HG03196 (cell line): ENCODE data around the gene PHF3.

Experiments
- ATAC-seq: cut with Tn5 transposase; IDR thresholded peaks from one replicate; pipeline ENCODE4 v1.9.1; 2021; ENCODE audit not compliant: unreplicated experiment

The PHF3 gene, protein sequence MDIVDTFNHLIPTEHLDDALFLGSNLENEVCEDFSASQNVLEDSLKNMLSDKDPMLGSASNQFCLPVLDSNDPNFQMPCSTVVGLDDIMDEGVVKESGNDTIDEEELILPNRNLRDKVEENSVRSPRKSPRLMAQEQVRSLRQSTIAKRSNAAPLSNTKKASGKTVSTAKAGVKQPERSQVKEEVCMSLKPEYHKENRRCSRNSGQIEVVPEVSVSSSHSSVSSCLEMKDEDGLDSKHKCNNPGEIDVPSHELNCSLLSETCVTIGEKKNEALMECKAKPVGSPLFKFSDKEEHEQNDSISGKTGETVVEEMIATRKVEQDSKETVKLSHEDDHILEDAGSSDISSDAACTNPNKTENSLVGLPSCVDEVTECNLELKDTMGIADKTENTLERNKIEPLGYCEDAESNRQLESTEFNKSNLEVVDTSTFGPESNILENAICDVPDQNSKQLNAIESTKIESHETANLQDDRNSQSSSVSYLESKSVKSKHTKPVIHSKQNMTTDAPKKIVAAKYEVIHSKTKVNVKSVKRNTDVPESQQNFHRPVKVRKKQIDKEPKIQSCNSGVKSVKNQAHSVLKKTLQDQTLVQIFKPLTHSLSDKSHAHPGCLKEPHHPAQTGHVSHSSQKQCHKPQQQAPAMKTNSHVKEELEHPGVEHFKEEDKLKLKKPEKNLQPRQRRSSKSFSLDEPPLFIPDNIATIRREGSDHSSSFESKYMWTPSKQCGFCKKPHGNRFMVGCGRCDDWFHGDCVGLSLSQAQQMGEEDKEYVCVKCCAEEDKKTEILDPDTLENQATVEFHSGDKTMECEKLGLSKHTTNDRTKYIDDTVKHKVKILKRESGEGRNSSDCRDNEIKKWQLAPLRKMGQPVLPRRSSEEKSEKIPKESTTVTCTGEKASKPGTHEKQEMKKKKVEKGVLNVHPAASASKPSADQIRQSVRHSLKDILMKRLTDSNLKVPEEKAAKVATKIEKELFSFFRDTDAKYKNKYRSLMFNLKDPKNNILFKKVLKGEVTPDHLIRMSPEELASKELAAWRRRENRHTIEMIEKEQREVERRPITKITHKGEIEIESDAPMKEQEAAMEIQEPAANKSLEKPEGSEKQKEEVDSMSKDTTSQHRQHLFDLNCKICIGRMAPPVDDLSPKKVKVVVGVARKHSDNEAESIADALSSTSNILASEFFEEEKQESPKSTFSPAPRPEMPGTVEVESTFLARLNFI (N-terminal part only)

DNA sequence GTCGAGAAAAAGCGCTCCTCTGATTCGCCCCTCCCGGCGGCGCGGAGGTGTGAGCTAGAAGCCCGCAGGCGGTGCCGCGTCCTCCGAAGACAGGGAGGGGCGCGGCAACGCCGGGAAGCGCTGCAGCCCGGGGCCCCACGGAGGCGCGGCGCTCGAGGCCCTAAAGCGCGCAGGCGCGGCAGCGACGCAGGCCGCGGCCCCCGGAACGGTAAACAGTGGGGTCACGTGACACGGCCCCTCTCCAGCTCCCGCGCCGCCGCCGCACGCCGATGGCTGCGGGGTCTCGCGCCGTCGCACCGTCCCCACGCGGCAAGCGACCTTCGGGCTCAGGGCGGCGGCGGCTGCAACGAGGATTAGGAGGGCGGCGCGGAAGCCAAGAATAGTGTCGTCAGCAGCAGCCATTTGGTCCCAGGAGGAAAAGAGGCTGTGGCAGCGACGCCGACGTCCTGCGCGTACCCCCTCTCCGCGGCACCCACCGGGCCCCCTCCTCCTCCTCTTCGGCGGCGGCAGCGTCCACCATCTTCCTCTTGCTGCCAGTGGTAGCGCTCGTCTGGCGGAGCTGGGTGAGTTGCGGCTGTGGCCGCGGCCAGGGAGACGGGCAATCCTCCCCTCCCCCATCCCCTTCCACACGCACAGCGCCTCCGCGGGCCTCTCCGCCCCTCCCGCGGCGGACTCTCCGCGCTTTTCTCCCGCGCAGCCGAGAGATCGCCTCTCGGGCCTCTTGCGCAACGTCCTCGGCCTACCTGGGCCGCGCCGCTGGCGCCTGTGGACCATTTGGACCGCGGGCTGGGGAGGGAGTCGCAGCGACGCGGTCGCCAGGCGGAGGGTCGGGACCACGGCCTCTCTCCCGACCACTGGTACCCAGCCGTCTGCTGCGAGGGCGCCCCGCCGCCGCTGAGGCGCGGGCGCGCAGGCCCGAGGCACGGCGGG lies at the start of gene PHF3:
TSS of gene PHF3 (plus strand) at position 215 of the 930 bp plus-strand sequence. CDS start 10,750 bp downstream, outside the sequence.
- peak; percentile 85 for ATAC-seq

DNA sequence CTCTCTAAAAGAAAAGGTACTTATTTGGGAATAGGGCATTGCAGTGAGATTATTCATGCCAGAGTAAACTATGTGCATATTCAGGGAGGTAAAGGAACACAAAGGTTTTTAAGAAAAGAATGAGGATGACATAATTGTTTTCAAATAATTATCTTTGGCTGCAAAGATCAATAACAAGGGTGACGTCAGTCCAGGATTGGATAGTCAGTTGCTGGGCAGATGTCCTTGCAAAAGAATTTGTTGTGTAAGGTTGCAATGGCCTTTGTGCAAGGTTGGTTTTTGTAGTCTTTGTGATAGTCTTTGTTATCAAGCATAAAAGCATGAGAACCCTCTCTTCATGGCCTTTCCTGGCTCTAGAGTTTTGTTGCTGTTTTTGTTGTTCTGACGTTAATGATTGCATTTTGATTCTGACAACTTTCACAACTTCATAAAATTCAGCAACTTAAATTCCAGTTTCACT lies 45.6 kb upstream of the PHF3 start:
- no peak for ATAC-seq

DNA sequence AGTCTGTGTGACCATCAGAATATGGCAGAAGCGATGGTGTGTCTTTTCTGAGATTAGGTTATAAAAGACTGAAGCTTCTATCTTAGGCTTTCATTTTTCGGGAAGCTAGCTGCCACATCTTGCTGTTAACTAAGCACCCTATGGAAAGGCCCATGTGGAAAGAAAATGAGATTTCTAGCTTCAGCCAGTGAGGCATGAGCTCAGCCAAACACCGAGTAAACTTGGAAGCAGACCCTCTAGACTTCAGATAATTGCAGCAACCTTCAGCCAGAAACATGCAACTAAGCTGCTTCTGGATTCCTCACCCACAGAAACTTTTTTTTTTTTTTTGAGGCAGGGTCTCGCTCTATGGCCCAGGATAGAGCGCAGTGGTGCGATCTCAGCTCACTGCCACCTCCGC lies 42.7 kb upstream of the PHF3 start:
- no peak for ATAC-seq

DNA sequence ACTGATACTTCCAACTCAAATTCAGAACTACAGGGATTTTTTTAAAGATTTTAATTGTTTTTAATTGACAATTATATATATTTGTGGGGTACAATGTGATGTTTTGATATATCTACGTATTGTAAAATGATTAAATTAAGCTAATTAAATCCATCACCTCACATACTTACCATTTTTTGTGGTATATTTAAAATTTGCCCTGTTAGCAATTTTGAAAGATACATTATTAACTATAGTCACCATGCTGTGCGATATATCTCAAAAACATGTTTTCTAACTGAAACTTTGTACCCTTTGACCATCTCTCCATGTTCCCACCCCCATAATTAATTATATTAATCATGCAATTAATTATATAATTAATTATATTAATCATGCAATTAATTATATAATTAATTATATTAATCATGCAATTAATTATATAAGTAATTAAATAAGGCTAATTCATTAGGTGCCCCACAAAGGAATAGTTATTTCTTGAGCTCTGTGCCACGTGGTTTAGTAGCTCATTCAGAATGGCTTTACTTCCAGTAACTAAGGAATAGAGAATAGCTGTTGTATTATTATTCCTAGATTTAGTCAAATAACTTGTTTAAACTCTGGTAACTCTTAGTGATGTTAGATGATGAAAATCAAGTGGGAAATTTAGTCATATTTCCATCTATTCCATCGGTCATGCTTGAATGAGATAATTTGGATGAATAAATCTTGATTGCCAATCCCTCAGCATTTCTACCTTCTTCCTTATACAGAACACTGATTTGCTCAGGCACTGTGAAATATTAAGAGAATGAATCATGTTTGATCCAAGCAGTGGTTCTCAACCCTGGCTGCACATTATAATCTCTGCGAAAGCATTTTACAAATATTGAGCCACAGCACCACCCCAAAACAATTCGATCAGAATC lies 38.2 kb upstream of the PHF3 start:
- no peak for ATAC-seq

DNA sequence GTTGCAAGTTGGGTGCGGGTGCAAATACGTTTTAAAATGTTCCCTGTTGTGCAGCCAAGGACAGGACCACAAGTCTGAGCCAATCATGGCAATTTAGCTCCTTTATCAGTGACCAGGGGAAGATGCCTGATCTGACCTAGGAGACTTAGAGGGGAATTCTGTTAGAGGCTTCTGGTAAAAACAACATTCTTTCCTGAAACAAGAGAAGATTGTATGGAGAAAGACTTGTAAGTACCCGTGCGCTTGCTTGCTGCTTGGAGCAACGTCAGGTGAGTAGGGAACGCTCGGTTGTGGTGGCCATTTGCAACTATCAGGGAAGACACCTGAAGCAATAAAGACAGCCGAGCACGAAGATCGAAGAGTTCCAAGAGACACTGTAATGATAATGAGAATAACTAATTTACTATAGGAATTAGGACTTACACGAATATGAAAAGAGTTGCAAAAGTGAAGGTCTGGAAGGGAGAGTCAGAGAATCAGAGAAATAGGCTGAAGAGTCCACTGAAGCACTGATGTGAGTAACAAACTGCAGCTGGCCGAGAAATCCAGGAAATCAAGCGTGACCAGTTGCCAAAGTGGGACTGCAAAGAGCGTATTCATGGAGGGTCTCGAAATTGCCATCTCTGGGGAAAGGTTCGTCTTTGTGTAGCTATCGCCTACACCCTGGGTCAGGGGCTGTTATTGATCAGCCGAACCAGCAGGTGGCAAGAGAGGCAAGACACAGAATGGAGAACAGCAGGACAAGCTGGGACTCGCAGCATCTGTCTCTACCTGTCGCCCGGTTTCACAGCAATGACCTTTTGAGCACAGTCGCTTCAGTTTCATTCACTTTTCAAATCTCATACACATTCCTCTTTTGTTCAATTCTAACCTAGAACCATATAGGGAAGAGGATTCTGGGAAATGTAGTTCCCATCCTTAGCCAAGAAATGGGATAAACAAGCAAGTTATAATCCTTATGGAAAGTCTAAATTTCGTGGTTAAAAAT lies 37.3 kb upstream of the PHF3 start:
- peak; percentile 100 for ATAC-seq

DNA sequence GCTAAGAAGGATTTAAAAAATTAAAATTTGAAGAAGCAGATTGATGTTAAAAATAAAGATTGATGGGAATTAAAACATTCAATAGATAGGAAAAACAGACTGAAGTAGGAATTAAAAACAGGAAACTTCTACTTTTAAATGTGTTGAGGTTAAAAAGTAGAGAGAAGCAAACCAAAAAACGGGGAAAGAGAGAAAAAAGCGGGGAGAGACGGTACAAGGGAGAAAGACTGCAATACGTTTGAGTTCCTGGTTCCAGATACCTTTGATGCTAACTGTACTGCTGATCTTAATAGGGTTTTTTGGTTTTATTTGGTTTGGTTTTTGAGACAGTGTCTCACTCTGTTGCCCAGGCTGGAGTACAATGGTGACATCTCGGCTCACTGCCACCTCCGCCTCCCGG lies 36.4 kb upstream of the PHF3 start:
- no peak for ATAC-seq

DNA sequence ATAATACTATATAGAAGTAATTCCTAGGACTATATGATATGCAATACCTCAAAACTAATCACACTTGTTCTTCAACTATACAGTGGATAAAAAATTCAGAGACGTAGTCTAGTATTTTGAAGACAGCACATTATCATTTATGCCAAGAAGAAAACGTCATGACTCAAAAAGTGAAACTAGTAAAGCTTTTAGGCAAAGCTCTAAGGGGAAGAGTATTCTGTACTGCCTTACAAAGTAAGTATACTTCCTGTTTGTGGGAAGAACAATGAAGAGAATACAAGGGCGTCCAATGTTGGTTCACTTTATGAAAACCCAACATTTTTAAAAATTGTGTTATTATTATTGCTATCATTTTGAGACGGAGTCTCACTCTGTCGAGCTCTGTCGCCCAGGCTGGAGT lies 35.5 kb upstream of the PHF3 start:
- no peak for ATAC-seq

DNA sequence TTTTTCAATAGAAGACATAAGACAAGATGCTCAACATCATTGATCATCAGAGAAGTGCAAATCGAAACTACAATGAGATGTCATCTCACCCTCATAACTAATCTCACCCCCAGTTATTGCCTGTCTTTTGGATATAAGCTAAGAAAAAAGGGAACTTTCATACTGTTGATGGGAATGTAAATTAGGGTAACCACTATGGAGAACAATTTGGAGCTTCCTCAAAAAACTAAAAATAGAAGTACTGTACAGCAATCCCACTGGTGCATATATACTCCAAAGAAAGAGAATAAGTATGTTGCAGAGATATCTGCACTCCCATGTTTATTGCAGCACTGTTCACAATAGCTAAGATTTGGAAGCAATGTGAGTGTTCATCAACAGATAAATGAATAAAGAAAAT lies 26.4 kb upstream of the PHF3 start:
- no peak for ATAC-seq

DNA sequence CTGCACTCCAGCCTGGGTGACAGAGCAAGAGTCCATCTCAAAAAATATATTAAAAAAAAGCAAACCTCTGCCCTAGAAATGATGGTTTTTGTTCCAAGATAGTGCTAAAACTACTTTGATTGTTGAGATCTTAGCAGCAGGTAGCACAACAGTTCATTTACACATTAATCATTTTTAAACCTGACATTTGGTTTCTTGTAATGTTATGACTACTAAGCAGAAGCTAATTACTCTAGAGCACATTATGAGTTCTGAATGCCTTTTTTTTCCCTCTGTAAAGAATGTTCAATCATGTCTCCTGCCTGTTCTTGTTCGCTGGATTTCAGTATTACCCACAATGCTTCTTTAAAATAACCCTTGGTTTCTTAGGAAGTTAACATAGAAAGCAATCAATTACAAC lies 24.7 kb upstream of the PHF3 start:
- no peak for ATAC-seq

DNA sequence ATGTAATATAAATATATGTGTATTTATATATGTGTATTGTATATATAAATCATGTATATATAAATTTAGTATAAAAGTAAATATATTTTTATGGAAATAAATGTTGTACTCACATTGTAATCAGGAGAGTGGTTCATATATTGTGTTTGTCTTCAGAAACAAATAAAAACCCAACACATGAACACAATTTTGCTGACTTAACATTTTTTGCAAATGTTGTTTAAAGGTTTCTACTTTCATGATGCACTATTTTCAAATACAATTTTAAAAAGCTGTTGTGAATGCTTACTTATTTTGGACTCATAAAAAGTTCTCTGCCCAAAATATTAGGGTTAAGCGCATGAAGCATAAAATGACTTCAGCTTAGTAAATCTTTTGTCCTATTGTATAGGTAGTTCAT lies 24.0 kb upstream of the PHF3 start:
- no peak for ATAC-seq

DNA sequence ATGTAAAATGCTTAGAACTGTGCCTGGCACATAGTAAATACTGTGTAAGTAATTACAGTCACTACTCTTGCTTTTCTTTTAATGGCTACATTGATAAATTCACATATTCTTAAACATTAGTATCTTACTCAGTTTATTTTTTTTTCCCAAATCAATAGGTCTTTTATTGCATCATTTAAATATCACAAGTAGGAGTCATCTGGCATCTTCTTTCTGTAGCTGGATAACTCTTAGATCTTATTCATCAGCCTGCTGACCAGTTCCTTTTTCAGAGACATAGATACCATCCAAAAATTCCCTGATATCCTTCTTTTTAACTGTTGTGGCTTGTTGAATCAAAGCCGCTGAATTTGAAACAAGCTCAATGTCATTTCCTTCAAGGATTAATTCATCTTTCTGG lies 20.0 kb upstream of the PHF3 start:
- no peak for ATAC-seq

DNA sequence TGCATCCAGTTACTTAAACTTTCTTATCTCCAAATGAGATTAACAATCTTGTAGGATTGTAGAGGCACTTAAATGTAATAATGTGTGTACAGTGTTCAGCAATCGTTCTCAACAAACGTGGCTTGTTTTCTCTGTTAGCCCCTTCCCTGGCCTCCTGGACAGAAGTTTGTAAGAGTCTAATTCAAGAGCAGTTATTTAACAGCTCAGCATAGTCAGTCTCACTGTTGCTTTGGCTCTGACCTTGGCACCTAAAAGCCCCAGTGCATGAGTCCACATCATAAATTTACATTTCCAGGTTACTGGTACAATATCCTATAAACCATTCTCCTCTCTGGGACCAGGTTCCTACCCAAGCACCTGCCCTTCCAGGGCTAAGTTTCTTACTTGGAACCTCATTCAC lies 11.5 kb upstream of the PHF3 start:
- no peak for ATAC-seq

DNA sequence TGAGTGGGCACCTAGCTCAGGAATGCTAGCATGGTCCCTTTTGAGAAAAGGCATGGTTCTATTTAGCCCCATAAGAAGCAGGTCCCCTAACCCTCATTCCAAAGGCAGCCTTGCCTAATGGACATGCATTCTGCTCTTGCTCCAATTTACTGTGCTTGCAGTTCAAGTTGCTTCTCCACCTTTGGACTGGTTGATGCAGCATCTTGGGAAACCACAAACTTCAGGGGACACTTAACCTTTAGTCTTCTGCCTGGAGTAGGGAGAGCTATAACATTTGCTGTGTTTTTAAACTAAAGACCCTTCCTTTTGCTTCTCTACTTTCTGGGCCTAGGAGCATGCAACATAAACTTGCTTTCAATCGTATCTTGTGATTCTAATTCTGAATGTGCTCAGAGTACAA lies 5.1 kb upstream of the PHF3 start:
- no peak for ATAC-seq

DNA sequence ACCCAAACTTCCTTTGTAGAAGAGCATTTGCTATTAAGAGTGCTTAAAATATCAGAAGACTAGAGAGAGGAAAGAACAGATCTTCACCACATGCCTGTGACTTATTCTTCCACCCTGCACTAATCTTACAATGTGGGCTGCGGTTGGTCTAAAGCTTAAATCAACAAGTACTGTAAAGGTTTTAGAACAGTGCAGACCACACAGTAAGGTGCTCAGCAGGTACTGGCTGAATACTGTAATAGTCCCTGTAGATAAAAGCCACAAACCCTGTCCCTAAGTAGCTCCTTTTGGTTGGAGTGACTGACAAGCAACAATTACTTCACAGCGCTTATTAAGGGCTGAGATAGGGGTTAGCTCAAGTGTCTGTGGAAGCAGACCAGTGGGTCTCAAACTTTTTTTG lies 972 bp upstream of the PHF3 start:
- no peak for ATAC-seq

DNA sequence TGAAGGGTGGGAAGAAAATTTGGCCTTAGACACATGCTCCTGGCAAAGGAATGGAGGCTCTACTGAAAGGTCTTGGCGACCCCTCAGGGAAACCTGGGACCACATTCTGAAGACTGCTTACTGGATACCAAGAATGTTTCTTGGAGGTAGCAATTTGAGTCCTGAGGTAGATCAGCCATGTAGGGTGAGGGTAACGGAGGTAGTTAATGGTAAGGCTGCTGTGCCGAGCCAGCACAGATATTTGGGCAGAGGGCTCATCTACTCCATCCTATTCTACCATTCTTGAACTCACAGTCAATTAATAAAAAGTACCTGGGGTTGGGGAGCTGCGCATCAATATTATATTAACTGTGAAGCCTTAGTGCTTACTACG lies 401 bp upstream of the PHF3 start:
- ATAC-seq, result no peak

DNA sequence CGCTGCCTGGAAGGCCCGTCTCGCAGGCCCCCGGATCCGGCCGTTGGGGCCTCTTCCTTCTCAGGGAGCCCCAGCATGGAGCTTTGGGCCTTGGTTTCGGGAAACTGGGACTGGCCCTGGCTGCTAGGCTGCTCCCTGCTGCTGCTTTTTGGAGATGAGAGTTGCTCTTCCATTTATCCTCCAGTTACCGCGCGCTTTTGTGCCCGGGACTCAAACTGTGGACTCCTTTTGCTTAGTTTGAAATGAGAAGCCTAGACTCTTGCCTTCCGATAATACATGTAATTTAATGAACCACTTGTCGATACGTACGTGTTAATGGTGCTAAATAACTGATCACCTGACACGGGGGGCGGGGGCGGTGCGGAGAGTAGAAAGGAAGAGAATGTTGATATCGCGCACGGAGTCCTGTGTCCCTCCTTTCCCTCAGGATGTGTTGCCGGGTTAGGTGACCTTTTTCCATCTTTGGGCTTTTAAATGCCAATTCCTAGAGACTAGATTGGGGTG lies 968 bp downstream of the PHF3 start:
- peak; percentile 16 for ATAC-seq

DNA sequence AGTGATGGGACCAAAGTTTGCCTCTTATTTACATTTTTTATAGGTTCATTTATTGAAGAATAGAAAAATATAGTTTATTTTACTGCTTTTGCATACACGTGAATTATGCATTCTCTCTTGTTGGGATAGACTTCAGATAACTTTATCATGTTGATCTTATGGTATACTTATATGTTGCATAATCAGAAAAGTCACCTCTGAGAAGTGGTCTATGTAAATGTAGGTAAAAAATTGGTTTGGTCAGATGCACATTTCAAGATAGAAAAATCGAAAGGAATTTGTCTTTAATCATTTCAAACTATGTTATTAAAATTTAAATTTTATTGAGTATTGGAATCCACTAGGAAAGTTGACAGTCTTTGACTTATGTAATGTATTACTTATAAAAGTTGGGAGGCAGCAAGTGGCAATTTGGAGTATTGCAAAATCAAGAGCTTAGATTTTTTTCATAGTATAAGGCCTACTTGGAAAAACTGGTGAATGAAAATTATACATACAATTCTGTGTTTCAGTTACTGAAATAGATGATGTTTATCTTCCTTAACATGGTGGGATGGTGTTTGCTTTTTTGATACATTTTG lies 2.4 kb downstream of the PHF3 start:
- ATAC-seq, result no peak

DNA sequence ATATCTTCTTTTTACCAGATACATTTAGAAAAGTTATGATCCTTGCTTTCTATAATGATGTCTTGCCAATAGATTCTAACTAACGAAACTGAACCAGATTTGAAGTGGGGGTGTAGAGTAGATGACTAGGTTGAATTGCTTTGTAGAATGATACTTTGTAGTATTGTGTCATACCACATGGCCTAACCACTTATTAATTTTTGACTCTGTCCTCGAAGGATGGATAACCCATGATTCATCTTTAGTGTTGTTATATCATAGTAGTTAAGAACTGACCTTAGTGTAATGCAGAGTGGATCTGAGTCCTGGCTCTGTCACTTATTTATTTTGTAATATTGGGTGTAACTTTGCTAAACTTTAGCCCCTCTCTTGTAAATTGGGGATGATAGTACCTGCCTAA lies 4.5 kb downstream of the PHF3 start:
- peak; percentile 21 for ATAC-seq
